NB4 (cell line): Measurements from ENCODE around the gene NME5.

ENCODE experiments used
- MAX ChIP-seq: IDR thresholded peaks from 2 replicates; pipeline ENCODE4 v1.6.1; 2011; ENCODE audit warnings: low read depth, low read length
- MYC ChIP-seq: IDR thresholded peaks from 2 replicates; pipeline ENCODE4 v1.6.1; 2011; ENCODE audit warnings: low read depth, low read length
- POLR2A ChIP-seq: IDR thresholded peaks from 2 replicates; pipeline ENCODE4 v1.6.1; 2011; ENCODE audit warnings: mild to moderate bottlenecking; ENCODE audit not compliant: insufficient read length; ENCODE audit errors: extremely low read depth
- TF ChIP-seq, protein P1 (sequence below): IDR thresholded peaks from one replicate; pipeline ENCODE4 v1.5.1; 2012; ENCODE audit warnings: low read depth, low read length

GRCh38 chr5:138129347-138129746 lies 9.9 kb downstream of the NME5 start:
- no peak for TF ChIP-seq POLR2A
- no peak for TF ChIP-seq MAX
- no peak for TF ChIP-seq MYC
- TF ChIP-seq, protein P1, sequence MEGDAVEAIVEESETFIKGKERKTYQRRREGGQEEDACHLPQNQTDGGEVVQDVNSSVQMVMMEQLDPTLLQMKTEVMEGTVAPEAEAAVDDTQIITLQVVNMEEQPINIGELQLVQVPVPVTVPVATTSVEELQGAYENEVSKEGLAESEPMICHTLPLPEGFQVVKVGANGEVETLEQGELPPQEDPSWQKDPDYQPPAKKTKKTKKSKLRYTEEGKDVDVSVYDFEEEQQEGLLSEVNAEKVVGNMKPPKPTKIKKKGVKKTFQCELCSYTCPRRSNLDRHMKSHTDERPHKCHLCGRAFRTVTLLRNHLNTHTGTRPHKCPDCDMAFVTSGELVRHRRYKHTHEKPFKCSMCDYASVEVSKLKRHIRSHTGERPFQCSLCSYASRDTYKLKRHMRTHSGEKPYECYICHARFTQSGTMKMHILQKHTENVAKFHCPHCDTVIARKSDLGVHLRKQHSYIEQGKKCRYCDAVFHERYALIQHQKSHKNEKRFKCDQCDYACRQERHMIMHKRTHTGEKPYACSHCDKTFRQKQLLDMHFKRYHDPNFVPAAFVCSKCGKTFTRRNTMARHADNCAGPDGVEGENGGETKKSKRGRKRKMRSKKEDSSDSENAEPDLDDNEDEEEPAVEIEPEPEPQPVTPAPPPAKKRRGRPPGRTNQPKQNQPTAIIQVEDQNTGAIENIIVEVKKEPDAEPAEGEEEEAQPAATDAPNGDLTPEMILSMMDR: no peak
